Endothelial cell of umbilical vein (primary cell): ENCODE measurements around the gene FAM149B1. TPM values are rescaled to one million over a fixed set of nuclear protein-coding genes. Genes with fewer than 3 reads are reported as not detected.

Experiments
- BruUV-seq: library from RNA; stranded (reverse); fragments of 400-500 nt; replicated peaks from 2 replicates; lab custom pipeline; 2021; lab: Mats Ljungman, UMichigan
- CTCF ChIA-PET: fragments of 300-600, 350-600 bp; sonication (Branson Sonifier 250); formaldehyde crosslinking; loops from one replicate; lab custom pipeline; 2021; ENCODE audit warnings: antibody characterized with exemption, inconsistent platforms; lab: Charles Lee
- POLR2A ChIA-PET: fragments of 300-600, 350-600 bp; sonication (Branson Sonifier 250); formaldehyde crosslinking; loops from one replicate; lab custom pipeline; 2021; ENCODE audit warnings: antibody characterized with exemption, inconsistent platforms; lab: Charles Lee
- DNase-seq: peaks from one replicate; pipeline ENCODE4 v3.0.0-alpha.2; 2011; ENCODE audit warnings: low read depth, low spot score
- FAIRE-seq: peaks from 2 replicates; lab custom pipeline; 2011; peaks lifted over from hg19 to GRCh38; lab: Jason Lieb, UNC
- H2AFZ ChIP-seq: 2 replicates; pipeline ENCODE4 v1.6.0; 2012; ENCODE audit warnings: low read depth, low read length, control low read depth, inconsistent platforms
- H3K27ac ChIP-seq: 2 replicates; pipeline ENCODE4 v1.5.1; 2011; ENCODE audit warnings: low read depth, mild to moderate bottlenecking, control low read depth, low read length, moderate library complexity; ENCODE audit not compliant: insufficient read depth
- H3K27me3 ChIP-seq, 2 experiments: 2 replicates each; pipeline versions ENCODE4 v1.6.0 to v1.6.1; 2011; ENCODE audit warnings: low read length in 2 of 2, mixed read lengths in 1 of 2; ENCODE audit not compliant: control insufficient read depth in 2 of 2, insufficient read depth in 2 of 2
- H3K36me3 ChIP-seq, 2 experiments: 2 replicates in 1 of 2; 3 replicates in 1 of 2; pipeline ENCODE4 v1.5.1; 2011; ENCODE audit warnings: low read length in 2 of 2, mild to moderate bottlenecking in 1 of 2, moderate library complexity in 1 of 2; ENCODE audit not compliant: control insufficient read depth in 2 of 2, insufficient read depth in 2 of 2; ENCODE audit errors: extremely low read depth in 1 of 2
- H3K4me1 ChIP-seq: 3 replicates; pipeline ENCODE4 v1.5.1; 2011; ENCODE audit warnings: mild to moderate bottlenecking, low read length; ENCODE audit not compliant: control insufficient read depth, insufficient read depth; ENCODE audit errors: extremely low read depth
- H3K4me2 ChIP-seq: 2 replicates; pipeline ENCODE4 v1.6.1; 2011; ENCODE audit warnings: low read length, control low read depth, mixed read lengths; ENCODE audit not compliant: insufficient read depth
- H3K4me3 ChIP-seq, 3 experiments: fragments of 200-600 bp in 1 of 3; sonication (generic), shearing (Covaris generic) in 1 of 3; replicated peaks in 1 of 3; 2 replicates each; pipeline ENCODE4 v1.5.1; 2011 to 2016; ENCODE audit warnings: control low read depth in 3 of 3, low read length in 3 of 3, mild to moderate bottlenecking in 2 of 3, inconsistent platforms in 1 of 3, low read depth in 1 of 3, moderate library complexity in 1 of 3; ENCODE audit not compliant: insufficient read depth in 1 of 3
- H3K79me2 ChIP-seq: 2 replicates; pipeline ENCODE4 v1.6.0; 2012; ENCODE audit warnings: low read length, inconsistent platforms; ENCODE audit not compliant: control insufficient read depth, insufficient read depth
- H3K9ac ChIP-seq: replicated peaks from 2 replicates; pipeline ENCODE3; 2011; ENCODE audit warnings: low read length, control low read depth; ENCODE audit not compliant: insufficient read depth; ENCODE audit errors: extremely low read depth
- H3K9me1 ChIP-seq: replicated peaks from 3 replicates; pipeline ENCODE4 v1.6.0; 2011; ENCODE audit warnings: mild to moderate bottlenecking, low read length; ENCODE audit not compliant: control insufficient read depth, insufficient read depth; ENCODE audit errors: extremely low read depth
- H3K9me3 ChIP-seq: replicated peaks from 2 replicates; pipeline ENCODE4 v1.5.1; 2012; ENCODE audit warnings: low read length, inconsistent platforms; ENCODE audit not compliant: control insufficient read depth, insufficient read depth
- H4K20me1 ChIP-seq: replicated peaks from 2 replicates; pipeline ENCODE3; 2011; ENCODE audit warnings: mild to moderate bottlenecking, low read length; ENCODE audit not compliant: control insufficient read depth, insufficient read depth; ENCODE audit errors: extremely low read depth
- EZH2 ChIP-seq: IDR thresholded peaks from 2 replicates; pipeline ENCODE4 v1.6.1; 2012; ENCODE audit warnings: borderline replicate concordance, low read depth, mild to moderate bottlenecking, moderate library complexity, low read length, inconsistent platforms; ENCODE audit not compliant: severe bottlenecking
- FOS ChIP-seq: IDR thresholded peaks from 2 replicates; pipeline ENCODE4 v1.6.1; 2011; ENCODE audit warnings: mild to moderate bottlenecking, low read length, moderate library complexity, borderline replicate concordance; ENCODE audit not compliant: insufficient read depth
- GATA2 ChIP-seq: IDR thresholded peaks from 2 replicates; pipeline ENCODE4 v1.7.0; 2011; ENCODE audit warnings: low read depth, mild to moderate bottlenecking, moderate library complexity, mixed read lengths, low read length; ENCODE audit not compliant: insufficient read length, insufficient read depth
- JUN ChIP-seq: IDR thresholded peaks from 2 replicates; pipeline ENCODE4 v1.6.1; 2011; ENCODE audit warnings: borderline replicate concordance, low read depth; ENCODE audit not compliant: insufficient read length, insufficient read depth
- MYC ChIP-seq: IDR thresholded peaks from one replicate; pipeline ENCODE4 v1.6.1; 2011; ENCODE audit warnings: mild to moderate bottlenecking, low read depth, low read length
- POLR2A ChIP-seq: IDR thresholded peaks from 2 replicates; pipeline ENCODE4 v1.6.1; 2012; ENCODE audit warnings: low read depth, mild to moderate bottlenecking, control low read depth, low read length
- POLR2AphosphoS5 ChIP-seq: IDR thresholded peaks from 2 replicates; pipeline ENCODE4 v1.6.1; 2012; ENCODE audit warnings: low read depth, mild to moderate bottlenecking, control low read depth, low read length, moderate library complexity; ENCODE audit not compliant: insufficient read depth
- dilution Hi-C: fragments of 300-500 bp; cut with MboI; formaldehyde crosslinking; loops from one replicate; pipeline ENCODE4 v1.15.0; 2019; ENCODE audit warnings: low sequenced_read_pairs; ENCODE audit not compliant: extremely low pct_ligation_motif_present
- intact Hi-C: fragments of 100-400 bp; cut with micrococcal nuclease; formaldehyde crosslinking; loops from one replicate; pipeline ENCODE4 v1.10.0; 2022
- polyA plus RNA-seq, 4 experiments: library from polyadenylated mRNA; depleted of rRNA in 3 of 4; stranded (reverse) in 3 of 4; unstranded in 1 of 4; fragments of >200 nt; gene quantifications; 2 replicates each; pipeline versions ENCODE4 v1.2.1 to v1.2.3, GENCODE V29; 2011 to 2012; ENCODE audit warnings: missing spikeins in 1 of 4
- total RNA-seq: library from RNA; stranded (reverse); gene quantifications from 2 replicates; pipeline ENCODE4 v1.2.3, GENCODE V29; 2021
- TF ChIP-seq, protein P1 (sequence below), 2 donors: IDR thresholded peaks; 1 replicate in 1 of 2; 2 replicates in 1 of 2; pipeline ENCODE4 v1.5.1; 2011; ENCODE audit warnings: low read length in 2 of 2, mild to moderate bottlenecking in 2 of 2, moderate library complexity in 2 of 2, control low read depth in 1 of 2, inconsistent platforms in 1 of 2, low read depth in 1 of 2; ENCODE audit not compliant: insufficient read depth in 1 of 2; ENCODE audit errors: extremely low read depth in 1 of 2
- TF ChIP-seq, protein P2 (sequence below): IDR thresholded peaks from 2 replicates; pipeline ENCODE4 v1.6.1; 2011; ENCODE audit not compliant: insufficient read depth, insufficient read length

The FAM149B1 gene
- total and polyA plus RNA-seq, 2 donors (not counting 3 experiments of a cell fraction or from before 2014, with no cell fraction given), result 19.5 to 26.7 TPM

DNA sequence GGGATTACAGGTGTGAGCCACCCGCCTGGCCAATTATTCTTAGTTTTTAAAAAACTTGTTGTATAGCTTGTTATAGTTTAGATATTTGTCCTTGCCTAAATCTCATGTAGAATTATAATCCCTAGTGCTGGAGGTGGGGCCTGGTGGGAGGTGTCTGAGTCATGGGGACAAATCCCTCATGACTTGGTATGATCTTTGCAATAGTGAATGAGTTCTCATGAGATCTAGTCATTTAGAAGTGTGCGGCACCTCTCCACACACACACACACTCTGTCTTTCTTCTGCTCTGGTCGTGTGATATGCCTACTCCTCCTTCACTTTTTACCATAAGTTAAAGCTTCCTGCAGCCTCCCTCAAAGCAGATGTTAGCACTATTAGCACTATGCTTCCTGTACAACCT lies 37.2 kb downstream of the FAM149B1 start:
- BruUV-seq, result no TSS peak

DNA sequence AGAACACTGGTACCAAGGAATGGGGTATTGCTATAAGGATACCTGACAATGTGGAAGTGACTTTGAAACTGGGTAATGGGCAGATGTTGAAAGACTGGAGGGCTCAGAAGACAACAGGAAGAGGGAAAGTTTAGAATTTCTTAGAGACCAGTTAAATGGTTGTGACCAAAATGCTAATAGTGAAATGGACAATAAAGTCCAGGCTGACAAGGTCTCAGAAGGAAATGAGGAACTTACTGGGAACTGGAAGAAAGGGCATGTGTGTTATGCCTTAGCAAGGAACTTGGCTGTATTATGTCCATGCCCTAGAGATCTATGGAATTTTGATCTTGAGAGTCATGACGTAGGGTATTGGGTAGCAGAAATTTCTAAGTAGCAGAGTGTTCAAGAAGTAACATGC lies 38.0 kb downstream of the FAM149B1 start:
- Histone ChIP-seq H3K27me3 (no peaks in the 10 kb centered on the region), H3K27ac (no peak overlapping the region), H3K4me3 (no peak overlapping the region), H3K9me3 (no peaks in the 10 kb centered on the region), H3K9ac (no peak overlapping the region), H3K36me3 (peaks cover 0 to 2% of the 10 kb centered on the region in 2 experiments), H3K9me1 (no peaks in the 10 kb centered on the region), H2AFZ (no peak overlapping the region), H3K4me2 (no peak overlapping the region), H3K79me2 (no peaks in the 10 kb centered on the region), H4K20me1 (no peaks in the 10 kb centered on the region), H3K4me1 (no peaks in the 10 kb centered on the region)
- DNase-seq, result no peak
- CTCF ChIA-PET, result interaction anchor here (2.0 kb wide), 1 partner anchor 13 kb away, joined by 6 read pairs; no protein-coding TSS in a partner anchor
- dilution Hi-C loops (no loop called here), intact Hi-C loops (no loop called here)
- no peak for FAIRE-seq
- POLR2A ChIA-PET, result no interaction called here
- BruUV-seq, result no TSS peak
- no peak for TF ChIP-seq GATA2
- TF ChIP-seq, protein P1, sequence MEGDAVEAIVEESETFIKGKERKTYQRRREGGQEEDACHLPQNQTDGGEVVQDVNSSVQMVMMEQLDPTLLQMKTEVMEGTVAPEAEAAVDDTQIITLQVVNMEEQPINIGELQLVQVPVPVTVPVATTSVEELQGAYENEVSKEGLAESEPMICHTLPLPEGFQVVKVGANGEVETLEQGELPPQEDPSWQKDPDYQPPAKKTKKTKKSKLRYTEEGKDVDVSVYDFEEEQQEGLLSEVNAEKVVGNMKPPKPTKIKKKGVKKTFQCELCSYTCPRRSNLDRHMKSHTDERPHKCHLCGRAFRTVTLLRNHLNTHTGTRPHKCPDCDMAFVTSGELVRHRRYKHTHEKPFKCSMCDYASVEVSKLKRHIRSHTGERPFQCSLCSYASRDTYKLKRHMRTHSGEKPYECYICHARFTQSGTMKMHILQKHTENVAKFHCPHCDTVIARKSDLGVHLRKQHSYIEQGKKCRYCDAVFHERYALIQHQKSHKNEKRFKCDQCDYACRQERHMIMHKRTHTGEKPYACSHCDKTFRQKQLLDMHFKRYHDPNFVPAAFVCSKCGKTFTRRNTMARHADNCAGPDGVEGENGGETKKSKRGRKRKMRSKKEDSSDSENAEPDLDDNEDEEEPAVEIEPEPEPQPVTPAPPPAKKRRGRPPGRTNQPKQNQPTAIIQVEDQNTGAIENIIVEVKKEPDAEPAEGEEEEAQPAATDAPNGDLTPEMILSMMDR (IDR thresholded peaks at IDR 0.05; ENCODE audit: extremely low read depth in 1 of 2, insufficient read depth in 1 of 2, low read depth in 1 of 2, low read length in 2 of 2), result no peak
- TF ChIP-seq, protein P2, sequence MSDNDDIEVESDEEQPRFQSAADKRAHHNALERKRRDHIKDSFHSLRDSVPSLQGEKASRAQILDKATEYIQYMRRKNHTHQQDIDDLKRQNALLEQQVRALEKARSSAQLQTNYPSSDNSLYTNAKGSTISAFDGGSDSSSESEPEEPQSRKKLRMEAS, result no peak
- TF ChIP-seq FOS, result no peak
- TF ChIP-seq MYC, result no peak
- TF ChIP-seq POLR2AphosphoS5, result no peak
- no peak for TF ChIP-seq JUN
- no peak for TF ChIP-seq POLR2A
- no peak for TF ChIP-seq EZH2

More for the DNA sequence above, 37.2 kb downstream of the FAM149B1 start:
- Histone ChIP-seq H3K79me2 (no peaks in the 10 kb centered on the region), H3K4me3 (no peak overlapping the region), H3K9me1 (no peaks in the 10 kb centered on the region), H3K27ac (no peak overlapping the region), H2AFZ (no peak overlapping the region), H3K9me3 (no peaks in the 10 kb centered on the region), H3K4me2 (no peak overlapping the region), H3K4me1 (no peaks in the 10 kb centered on the region), H3K27me3 (no peaks in the 10 kb centered on the region), H3K36me3 (peaks cover 0 to 2% of the 10 kb centered on the region in 2 experiments), H4K20me1 (no peaks in the 10 kb centered on the region), H3K9ac (no peak overlapping the region)
- POLR2A ChIA-PET, result no interaction called here
- DNase-seq (no peak), FAIRE-seq (no peak)
- TF ChIP-seq FOS (no peak), EZH2 (no peak)
- TF ChIP-seq, protein P2, result no peak
- TF ChIP-seq, protein P1 (IDR thresholded peaks at IDR 0.05; ENCODE audit: extremely low read depth in 1 of 2, insufficient read depth in 1 of 2, low read depth in 1 of 2, low read length in 2 of 2), result no peak
- intact Hi-C loops, result no loop called here
- CTCF ChIA-PET, result no interaction called here
- dilution Hi-C loops, result no loop called here
